Spleen (tissue), 7 donors: Measurements from ENCODE around the gene SLC43A1.

ENCODE experiments used
- CTCF ChIP-seq, 11 experiments: fragments of 200-600 bp in 7 of 11; fragments of 450-650 bp in 4 of 11; sonication (generic) in 4 of 11; IDR thresholded peaks in 8 of 11; conservative IDR thresholded peaks in 3 of 11; 1 replicate in 7 of 11; 2 replicates in 4 of 11; pipeline versions ENCODE4 v1.4.0 to v1.8.0; 2016 to 2021; ENCODE audit warnings: antibody characterized with exemption in 11 of 11, inconsistent platforms in 4 of 11, mild to moderate bottlenecking in 1 of 11
- POLR2A ChIP-seq, 3 donors: fragments of 450-650 bp; IDR thresholded peaks; one replicate each; pipeline ENCODE4 v1.5.1; 2017; ENCODE audit warnings: antibody characterized with exemption in 3 of 3, mild to moderate bottlenecking in 1 of 3
- donor health status: DM: no; HTN: no; CAD: no; lungs with moderate emphysema.
- donor health status: DM: no; HTN: no; CAD: no.
- donor health status: DM: no; HTN: no; CAD: no.

- TF ChIP-seq POLR2A (IDR thresholded peaks at IDR 0.05) (no peak), CTCF (IDR thresholded peaks at IDR 0.05 in 8 of 11, conservative IDR thresholded peaks at IDR 0.05 in 3 of 11) (no peak)
These were observed 47.1 kb upstream of the SLC43A1 start for GRCh38 chr11:57562596-57562995.
